AG08395 (cell line): ENCODE results near the gene OVCA2.
A peak's percentile ranks its signal among the peaks of the same experiment; 100 is the strongest.

Source experiments
- DNase-seq: peaks from one replicate; pipeline ENCODE4 v3.0.0; 2012; ENCODE audit warnings: mixed read lengths, low spot score

Gene OVCA2

GRCh38 chr17:2034157-2034556 is 7.7 kb upstream of the OVCA2 start:
- no peak for DNase-seq

- peak; percentile 66 for DNase-seq
These were observed 6.8 kb upstream of the OVCA2 start for GRCh38 chr17:2034806-2035540.

GRCh38 chr17:2035541-2036488 is 6.0 kb upstream of the OVCA2 start:
- no peak for DNase-seq

GRCh38 chr17:2037155-2037554 is 4.7 kb upstream of the OVCA2 start:
- no peak for DNase-seq

GRCh38 chr17:2040219-2040827 is 1.5 kb upstream of the OVCA2 start:
- no peak for DNase-seq

- no peak for DNase-seq
These were observed 771 bp upstream of the OVCA2 start for GRCh38 chr17:2040942-2041560.

GRCh38 chr17:2042390-2042847 is 597 bp downstream of the OVCA2 start:
- no peak for DNase-seq

- DNase-seq: no peak
These were observed 1.1 kb downstream of the OVCA2 start for GRCh38 chr17:2042933-2043332.

- DNase-seq: peak; percentile 80
These were observed 2.0 kb downstream of the OVCA2 start for GRCh38 chr17:2043785-2044184.

GRCh38 chr17:2044263-2044894 is 2.6 kb downstream of the OVCA2 start:
- no peak for DNase-seq

- DNase-seq: no peak
These were observed 5.8 kb downstream of the OVCA2 start for GRCh38 chr17:2047590-2047989.

- no peak for DNase-seq
These were observed 7.0 kb downstream of the OVCA2 start for GRCh38 chr17:2048805-2049204.

GRCh38 chr17:2049333-2050299 is 7.8 kb downstream of the OVCA2 start:
- peak; percentile 91 for DNase-seq

GRCh38 chr17:2050300-2051060 is 8.7 kb downstream of the OVCA2 start:
- peak; percentile 65 for DNase-seq

GRCh38 chr17:2051061-2051932 is 9.5 kb downstream of the OVCA2 start:
- no peak for DNase-seq

- DNase-seq: no peak
These were observed 10.2 kb downstream of the OVCA2 start for GRCh38 chr17:2051933-2052559.

GRCh38 chr17:2053380-2054261 is 11.8 kb downstream of the OVCA2 start:
- DNase-seq: peak; percentile 62

- no peak for DNase-seq
These were observed 12.4 kb downstream of the OVCA2 start for GRCh38 chr17:2054262-2054511.
